Lung (tissue), 12 donors: ENCODE results near the gene ATP6V0A4. TPM values are rescaled to one million over a fixed set of nuclear protein-coding genes. Genes with fewer than 3 reads are reported as not detected.
A peak's percentile ranks its signal among the peaks of the same experiment; 100 is the strongest.

Experiments used
- ATAC-seq: fragments of 200-7000 bp; cut with Tn5 transposase; one replicate; pipeline ENCODE4 v1.9.1; 2020; ENCODE audit warnings: moderate number of reproducible peaks; ENCODE audit not compliant: insufficient read depth, low FRiP score
- DNase-seq, 3 donors: peaks; one replicate each; pipeline ENCODE4 v3.0.0-alpha.2; 2013 to 2017
- H3K27ac ChIP-seq, 2 donors: one replicate each; pipeline ENCODE4 v1.5.1; 2013; ENCODE audit warnings: mild to moderate bottlenecking in 2 of 2, moderate library complexity in 2 of 2, control low read depth in 1 of 2, inconsistent platforms in 1 of 2, low read depth in 1 of 2, low read length in 1 of 2
- H3K27me3 ChIP-seq, 3 donors: one replicate each; pipeline ENCODE4 v1.5.1; 2013; ENCODE audit warnings: low read length in 2 of 3; ENCODE audit not compliant: control insufficient read depth in 3 of 3, insufficient read depth in 3 of 3
- H3K36me3 ChIP-seq, 4 donors: one replicate each; pipeline ENCODE4 v1.5.1; 2013; ENCODE audit warnings: low read length in 4 of 4, mild to moderate bottlenecking in 1 of 4, moderate library complexity in 1 of 4; ENCODE audit not compliant: control insufficient read depth in 4 of 4, insufficient read depth in 4 of 4
- H3K4me1 ChIP-seq, 5 donors: one replicate each; pipeline ENCODE4 v1.5.1; 2013; ENCODE audit warnings: low read length in 5 of 5, mild to moderate bottlenecking in 2 of 5, moderate library complexity in 1 of 5; ENCODE audit not compliant: control insufficient read depth in 5 of 5, insufficient read depth in 5 of 5
- H3K4me3 ChIP-seq: one replicate; pipeline ENCODE4 v1.5.1; 2013; ENCODE audit warnings: mild to moderate bottlenecking, control low read depth, moderate library complexity
- H3K9ac ChIP-seq, 2 donors: one replicate each; pipeline ENCODE4 v1.5.1; 2013; ENCODE audit warnings: low read length in 2 of 2, control low read depth in 1 of 2; ENCODE audit not compliant: insufficient read depth in 1 of 2
- H3K9me3 ChIP-seq, 4 donors: one replicate each; pipeline ENCODE4 v1.5.1; 2013; ENCODE audit warnings: low read length in 3 of 4, mild to moderate bottlenecking in 1 of 4, moderate library complexity in 1 of 4; ENCODE audit not compliant: control insufficient read depth in 4 of 4, insufficient read depth in 3 of 4
- CTCF ChIP-seq: IDR thresholded peaks from 2 replicates; pipeline ENCODE4 v1.5.1; 2012; ENCODE audit warnings: mild to moderate bottlenecking; ENCODE audit errors: control extremely low read depth, extremely low read depth
- WGBS, 2 donors: extraction: QIAGEN DNeasy Blood & Tissue Kit; methylation state at CpG; one replicate each; pipeline ENCODE4 v1.1.7; 2013; 5-methylcytosine and 5-hydroxymethylcytosine counted together
- polyA plus RNA-seq, 2 donors: library from polyadenylated mRNA; stranded (reverse); fragments of 200-250 nt; gene quantifications; one replicate each; pipeline ENCODE4 v1.2.1, GENCODE V29; 2013
- total RNA-seq, 2 donors: library from RNA; depleted of rRNA in 1 of 2; stranded (reverse); fragments of >200 nt in 1 of 2; gene quantifications; one replicate each; pipeline ENCODE4 v1.2.1, GENCODE V29; 2014 to 2021
- donor health status: control.
- donor health status: control.
- donor health status: Bipolar disorder and iron deficiency.
- donor health status: healthy.
- donor health status: DM: yes; HTN: yes; CAD: no.

The ATP6V0A4 gene
- total and polyA plus RNA-seq, 4 donors, result 0.22 to 1.6 (median 1.2) TPM

GRCh38 chr7:138842111-138842510 lies 44.1 kb upstream of the ATP6V0A4 start:
- Histone ChIP-seq H3K4me1 (peaks cover 0 to 45% (median 8%) of the 10 kb centered on the region in 5 donors), H3K4me3 (no peak overlapping the region), H3K27me3 (no peaks in the 10 kb centered on the region), H3K27ac (no peak overlapping the region), H3K9ac (no peak overlapping the region), H3K36me3 (peaks cover 0 to 2% (median under 1%) of the 10 kb centered on the region in 4 donors), H3K9me3 (peaks cover 0 to 2% (median 0%) of the 10 kb centered on the region in 4 donors)
- 56 to 81% methylated on average over 12 of the region's 12 CpGs for WGBS, 2 donors
- DNase-seq (no peak), ATAC-seq (no peak)
- no peak for TF ChIP-seq CTCF

- WGBS, 2 donors, result 78 to 87% methylated on average over 9 of the region's 9 CpGs
- no peaks in the 10 kb centered on the region for H3K27me3 ChIP-seq
- peak overlapping the region in 1 of 2 donors; percentile 9 for H3K27ac ChIP-seq
- no peak for ATAC-seq
- peaks cover 0 to 25% (median 8%) of the 10 kb centered on the region in 5 donors for H3K4me1 ChIP-seq
- no peak for TF ChIP-seq CTCF
- no peak for DNase-seq
- peaks cover 0 to 4% (median 0%) of the 10 kb centered on the region in 4 donors for H3K36me3 ChIP-seq
- H3K9ac ChIP-seq, result no peak overlapping the region
- no peak overlapping the region for H3K4me3 ChIP-seq
- no peaks in the 10 kb centered on the region for H3K9me3 ChIP-seq
Measured at GRCh38 chr7:138838166-138838565, 40.2 kb upstream of the ATP6V0A4 start.

- no peak for TF ChIP-seq CTCF
- peak; percentile 21 for ATAC-seq
Measured at GRCh38 chr7:138837627-138838026, 39.6 kb upstream of the ATP6V0A4 start.

GRCh38 chr7:138835087-138835486 lies 37.1 kb upstream of the ATP6V0A4 start:
- WGBS, 2 donors, result 92 to 94% methylated on average over 11 of the region's 11 CpGs
- ATAC-seq (no peak), DNase-seq (no peak)
- no peak for TF ChIP-seq CTCF
- H3K4me1 ChIP-seq, result peaks cover 0 to 25% (median 8%) of the 10 kb centered on the region in 5 donors
- H3K27me3 ChIP-seq, result no peaks in the 10 kb centered on the region
- H3K36me3 ChIP-seq, result peaks cover 0 to 4% (median 0%) of the 10 kb centered on the region in 4 donors
- no peaks in the 10 kb centered on the region for H3K9me3 ChIP-seq
- no peak overlapping the region for H3K9ac ChIP-seq
- H3K4me3 ChIP-seq, result no peak overlapping the region
- no peak overlapping the region for H3K27ac ChIP-seq

More at GRCh38 chr7:138837627-138838026, 39.6 kb upstream of the ATP6V0A4 start:
- H3K36me3 ChIP-seq, result peaks cover 0 to 4% (median 0%) of the 10 kb centered on the region in 4 donors
- peak overlapping the region in 1 of 2 donors; percentile 9 for H3K27ac ChIP-seq
- peak; percentile 90 to 96 (median 95) for DNase-seq
- WGBS, 2 donors, result 40 to 69% methylated on average over 13 of the region's 13 CpGs
- no peak overlapping the region for H3K4me3 ChIP-seq
- no peaks in the 10 kb centered on the region for H3K9me3 ChIP-seq
- no peaks in the 10 kb centered on the region for H3K27me3 ChIP-seq
- H3K4me1 ChIP-seq, result peaks cover 0 to 25% (median 8%) of the 10 kb centered on the region in 5 donors
- no peak overlapping the region for H3K9ac ChIP-seq
